H9 (cell line): ENCODE data around the gene CDH7. TPM values are rescaled to one million over a fixed set of nuclear protein-coding genes. Genes with fewer than 3 reads are reported as not detected.
A peak's percentile ranks its signal among the peaks of the same experiment; 100 is the strongest.

Experiments
- DNase-seq: peaks from one replicate; pipeline ENCODE4 v3.0.0-alpha.2; 2017
- H2AFZ ChIP-seq: one replicate; pipeline ENCODE4 v1.6.1; 2013; ENCODE audit warnings: mild to moderate bottlenecking, low read length, control low read depth, moderate library complexity
- H2AK5ac ChIP-seq: 2 replicates; pipeline ENCODE4 v1.6.1; 2013; ENCODE audit warnings: low read length, control low read depth, mixed read lengths; ENCODE audit not compliant: insufficient read length
- H2BK120ac ChIP-seq: one replicate; pipeline ENCODE4 v1.6.1; 2013; ENCODE audit warnings: low read depth, mild to moderate bottlenecking, low read length, control low read depth, inconsistent platforms; ENCODE audit not compliant: poor library complexity, severe bottlenecking
- H2BK12ac ChIP-seq: 2 replicates; pipeline ENCODE4 v1.6.1; 2013; ENCODE audit warnings: low read length, control low read depth, mixed read lengths, low read depth; ENCODE audit not compliant: insufficient read length
- H2BK15ac ChIP-seq: 2 replicates; pipeline ENCODE4 v1.6.1; 2013; ENCODE audit warnings: low read depth, low read length, control low read depth
- H2BK20ac ChIP-seq: one replicate; pipeline ENCODE4 v1.6.1; 2013; ENCODE audit warnings: low read depth, mild to moderate bottlenecking, low read length, control low read depth, inconsistent platforms; ENCODE audit not compliant: poor library complexity, severe bottlenecking
- H2BK5ac ChIP-seq: 2 replicates; pipeline ENCODE4 v1.6.1; 2013; ENCODE audit warnings: low read length, control low read depth, mixed read lengths; ENCODE audit not compliant: insufficient read length
- H3K14ac ChIP-seq: 2 replicates; pipeline ENCODE4 v1.6.1; 2013; ENCODE audit warnings: low read length, control low read depth; ENCODE audit not compliant: insufficient read depth
- H3K18ac ChIP-seq: 2 replicates; pipeline ENCODE4 v1.6.1; 2013; ENCODE audit warnings: low read depth, mild to moderate bottlenecking, mixed read lengths, low read length, control low read depth; ENCODE audit not compliant: insufficient read length
- H3K23ac ChIP-seq: 2 replicates; pipeline ENCODE4 v1.6.1; 2013; ENCODE audit warnings: low read length, control low read depth, mixed read lengths, low read depth; ENCODE audit not compliant: insufficient read length
- H3K23me2 ChIP-seq: 2 replicates; pipeline ENCODE4 v1.6.1; 2013; ENCODE audit warnings: low read depth, mild to moderate bottlenecking, mixed read lengths, low read length, control low read depth; ENCODE audit not compliant: insufficient read length, poor library complexity, severe bottlenecking
- H3K27ac ChIP-seq: 2 replicates; pipeline ENCODE4 v1.5.1; 2013; ENCODE audit warnings: low read length, control low read depth, mixed read lengths, low read depth; ENCODE audit not compliant: insufficient read length
- H3K27me3 ChIP-seq: 2 replicates; pipeline ENCODE4 v1.6.1; 2013; ENCODE audit warnings: low read length, control low read depth, inconsistent platforms; ENCODE audit not compliant: insufficient read depth
- H3K4ac ChIP-seq: 2 replicates; pipeline ENCODE4 v1.6.1; 2013; ENCODE audit warnings: low read depth, mild to moderate bottlenecking, control low read depth, inconsistent platforms, low read length, moderate library complexity
- H3K4me1 ChIP-seq: 2 replicates; pipeline ENCODE4 v1.6.1; 2013; ENCODE audit warnings: low read length, control low read depth, inconsistent platforms; ENCODE audit not compliant: insufficient read depth
- H3K4me2 ChIP-seq: 2 replicates; pipeline ENCODE4 v1.6.1; 2013; ENCODE audit warnings: low read length, control low read depth, mixed read lengths; ENCODE audit not compliant: insufficient read length, insufficient read depth
- H3K56ac ChIP-seq: 2 replicates; pipeline ENCODE4 v1.6.1; 2013; ENCODE audit warnings: low read depth, mild to moderate bottlenecking, mixed read lengths, low read length, control low read depth; ENCODE audit not compliant: insufficient read length
- H3K79me1 ChIP-seq: 2 replicates; pipeline ENCODE4 v1.6.1; 2013; ENCODE audit warnings: low read depth, mild to moderate bottlenecking, moderate library complexity, low read length, control low read depth, inconsistent platforms; ENCODE audit not compliant: insufficient read depth, poor library complexity, severe bottlenecking
- H3K79me2 ChIP-seq: 2 replicates; pipeline ENCODE4 v1.6.1; 2013; ENCODE audit warnings: low read length, control low read depth, inconsistent platforms; ENCODE audit not compliant: insufficient read depth
- H3K9ac ChIP-seq: 2 replicates; pipeline ENCODE4 v1.6.1; 2013; ENCODE audit warnings: low read length, control low read depth, mixed read lengths; ENCODE audit not compliant: insufficient read length; ENCODE audit errors: extremely low read depth
- H3K9me3 ChIP-seq: one replicate; pipeline ENCODE4 v1.6.1; 2013; ENCODE audit warnings: low read depth, low read length, inconsistent platforms; ENCODE audit not compliant: control insufficient read depth
- H3T11ph ChIP-seq: one replicate; pipeline ENCODE4 v1.6.1; 2013; ENCODE audit warnings: mild to moderate bottlenecking, low read length, control low read depth, inconsistent platforms
- H4K20me1 ChIP-seq: one replicate; pipeline ENCODE4 v1.6.1; 2013; ENCODE audit not compliant: control insufficient read depth, insufficient read length, insufficient read depth
- H4K5ac ChIP-seq: 2 replicates; pipeline ENCODE4 v1.6.1; 2013; ENCODE audit warnings: low read depth, mild to moderate bottlenecking, mixed read lengths, low read length, control low read depth; ENCODE audit not compliant: insufficient read length
- H4K8ac ChIP-seq: replicated peaks from 2 replicates; pipeline ENCODE4 v1.6.1; 2013; ENCODE audit warnings: low read length, control low read depth, mixed read lengths, low read depth; ENCODE audit not compliant: insufficient read length
- H4K91ac ChIP-seq: 2 replicates; pipeline ENCODE4 v1.6.1; 2013; ENCODE audit warnings: low read depth, mild to moderate bottlenecking, moderate library complexity, mixed read lengths, low read length, control low read depth; ENCODE audit not compliant: insufficient read length
- H3K27ac Mint-ChIP-seq, 3 experiments: 2 replicates in 2 of 3; 3 replicates in 1 of 3; pipeline ENCODE4 v1.8.0; 2020 to 2021; ENCODE audit warnings: mixed read lengths in 3 of 3, mild to moderate bottlenecking in 1 of 3, moderate library complexity in 1 of 3
- H3K27me3 Mint-ChIP-seq: 2 replicates; pipeline ENCODE4 v1.8.0; 2021; ENCODE audit warnings: low read depth, mild to moderate bottlenecking, moderate library complexity, mixed read lengths
- H3K36me3 Mint-ChIP-seq, 3 experiments: 2 replicates in 2 of 3; 3 replicates in 1 of 3; pipeline ENCODE4 v1.8.0; 2020 to 2021; ENCODE audit warnings: low read depth in 3 of 3, mixed read lengths in 3 of 3; ENCODE audit not compliant: insufficient read depth in 1 of 3
- H3K4me1 Mint-ChIP-seq, 2 experiments: 2 replicates each; pipeline ENCODE4 v1.8.0; 2020; ENCODE audit warnings: mixed read lengths in 2 of 2
- H3K4me3 Mint-ChIP-seq, 2 experiments: 2 replicates in 1 of 2; 3 replicates in 1 of 2; pipeline ENCODE4 v1.8.0; 2020 to 2021; ENCODE audit warnings: mild to moderate bottlenecking in 2 of 2, mixed read lengths in 2 of 2, moderate library complexity in 1 of 2
- H3K9me3 Mint-ChIP-seq, 2 experiments: 2 replicates in 1 of 2; 3 replicates in 1 of 2; pipeline ENCODE4 v1.8.0; 2020; ENCODE audit warnings: mild to moderate bottlenecking in 2 of 2, mixed read lengths in 2 of 2, moderate library complexity in 1 of 2
- CTCF ChIP-seq: fragments of 200-600 bp; sonication (generic); conservative IDR thresholded peaks from 3 replicates; pipeline ENCODE4 v1.8.0; 2021; ENCODE audit warnings: antibody characterized with exemption, mild to moderate bottlenecking
- WGBS: extraction: QIAGEN DNeasy Blood & Tissue Kit; methylation state at CpG from one replicate; pipeline ENCODE4 v1.1.7; 2013; ENCODE audit warnings: missing lambda C conversion rate, low lambda C conversion rate, mixed read lengths; ENCODE audit not compliant: insufficient read length; ENCODE audit errors: extremely low coverage; 5-methylcytosine and 5-hydroxymethylcytosine counted together
- total RNA-seq: library from RNA; stranded (reverse); gene quantifications from 2 replicates; pipeline ENCODE4 v1.2.1, GENCODE V29; 2021

Gene CDH7
- total RNA-seq, 1 experiment from 2014 or later: 0.13 TPM

GRCh38 chr18:65746936-65747335 lies 3.9 kb upstream of the CDH7 start:
- Histone ChIP-seq H3K4me2 (no peak overlapping the region), H4K91ac (no peak overlapping the region), H3K56ac (no peak overlapping the region), H4K8ac (no peak overlapping the region), H3K9ac (no peak overlapping the region), H2BK5ac (no peak overlapping the region), H3K79me1 (no peaks in the 10 kb centered on the region), H3T11ph (no peak overlapping the region), H4K20me1 (no peaks in the 10 kb centered on the region), H2BK120ac (no peak overlapping the region), H3K23me2 (peaks cover 4% of the 10 kb centered on the region), H2BK15ac (no peak overlapping the region), H2BK20ac (no peak overlapping the region), H3K27ac (no peak overlapping the region), H2AFZ (no peak overlapping the region), H3K79me2 (no peaks in the 10 kb centered on the region), H4K5ac (no peak overlapping the region), H3K27me3 (peaks cover 8% of the 10 kb centered on the region; the same call in 1 of the 2 replicates), H3K18ac (no peak overlapping the region), H2BK12ac (no peak overlapping the region), H3K4me1 (no peaks in the 10 kb centered on the region), H3K9me3 (no peaks in the 10 kb centered on the region), H3K4ac (no peak overlapping the region), H3K23ac (no peak overlapping the region), H2AK5ac (no peak overlapping the region), H3K14ac (no peak overlapping the region)
- H3K27me3 Mint-ChIP-seq: peaks cover 41% of the 10 kb centered on the region
- H3K36me3 Mint-ChIP-seq: no peaks in the 10 kb centered on the region
- no peak for TF ChIP-seq CTCF
- WGBS: no CpG with 5 or more reads among the region's 3 CpGs
- no peaks in the 10 kb centered on the region; a peak in 1 of 5 replicates for H3K9me3 Mint-ChIP-seq
- H3K27ac Mint-ChIP-seq: no peak overlapping the region
- H3K4me1 Mint-ChIP-seq: peaks cover 16 to 21% of the 10 kb centered on the region in 2 experiments
- peak overlapping the region in 1 of 2 experiments; percentile 12; a peak in 1 of 5 replicates for H3K4me3 Mint-ChIP-seq
- DNase-seq: no peak
